22Rv1 (cell line): Measurements from ENCODE around the gene XXYLT1.

Source experiments
- ZFX ChIP-seq: fragments of 450-650 bp; IDR thresholded peaks from 2 replicates; pipeline ENCODE4 v1.6.1; 2017; ENCODE audit warnings: antibody characterized with exemption, borderline replicate concordance
- TF ChIP-seq, protein P1 (sequence below): fragments of 450-650 bp; IDR thresholded peaks from 2 replicates; pipeline ENCODE4 v1.5.1; 2017; ENCODE audit warnings: mild to moderate bottlenecking

DNA sequence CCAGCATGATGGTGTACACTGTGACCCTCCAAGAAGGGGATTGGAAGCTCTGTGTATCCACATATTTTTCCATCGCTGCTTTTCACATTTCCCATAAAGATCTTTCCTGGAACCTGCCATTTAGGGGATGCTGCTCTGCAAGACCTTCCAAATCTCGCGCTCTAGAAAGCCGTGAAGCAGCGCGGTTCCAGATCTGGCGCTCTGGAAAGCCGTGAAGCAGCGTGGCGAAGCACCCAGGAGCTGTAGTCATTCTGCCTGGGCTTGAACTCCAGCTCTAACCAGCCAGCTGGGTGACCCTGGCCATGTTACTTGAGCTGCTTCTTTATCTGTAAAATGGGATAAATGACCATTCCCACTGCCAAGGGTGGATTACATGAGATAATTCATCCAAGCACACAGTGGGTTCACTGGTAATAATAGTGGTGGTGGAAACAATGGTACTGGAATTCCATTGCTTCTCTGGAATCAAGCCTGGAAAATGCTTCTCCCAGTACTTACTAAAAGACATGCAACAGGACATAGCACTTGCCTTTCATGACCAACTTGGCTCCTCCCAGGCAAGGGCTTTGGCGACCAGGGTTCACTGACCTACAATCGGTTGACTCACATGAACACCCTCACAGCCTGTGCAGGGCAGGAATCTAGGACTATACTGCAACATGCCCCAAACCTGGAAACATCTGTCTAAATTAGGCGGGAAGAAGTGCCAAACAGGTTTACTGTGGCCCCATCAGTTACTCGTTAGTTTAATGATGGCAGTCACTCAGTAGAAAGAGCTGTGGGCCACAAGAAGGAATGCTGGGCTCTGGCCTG lies 70.7 kb downstream of the XXYLT1 start:
- TF ChIP-seq, protein P1, sequence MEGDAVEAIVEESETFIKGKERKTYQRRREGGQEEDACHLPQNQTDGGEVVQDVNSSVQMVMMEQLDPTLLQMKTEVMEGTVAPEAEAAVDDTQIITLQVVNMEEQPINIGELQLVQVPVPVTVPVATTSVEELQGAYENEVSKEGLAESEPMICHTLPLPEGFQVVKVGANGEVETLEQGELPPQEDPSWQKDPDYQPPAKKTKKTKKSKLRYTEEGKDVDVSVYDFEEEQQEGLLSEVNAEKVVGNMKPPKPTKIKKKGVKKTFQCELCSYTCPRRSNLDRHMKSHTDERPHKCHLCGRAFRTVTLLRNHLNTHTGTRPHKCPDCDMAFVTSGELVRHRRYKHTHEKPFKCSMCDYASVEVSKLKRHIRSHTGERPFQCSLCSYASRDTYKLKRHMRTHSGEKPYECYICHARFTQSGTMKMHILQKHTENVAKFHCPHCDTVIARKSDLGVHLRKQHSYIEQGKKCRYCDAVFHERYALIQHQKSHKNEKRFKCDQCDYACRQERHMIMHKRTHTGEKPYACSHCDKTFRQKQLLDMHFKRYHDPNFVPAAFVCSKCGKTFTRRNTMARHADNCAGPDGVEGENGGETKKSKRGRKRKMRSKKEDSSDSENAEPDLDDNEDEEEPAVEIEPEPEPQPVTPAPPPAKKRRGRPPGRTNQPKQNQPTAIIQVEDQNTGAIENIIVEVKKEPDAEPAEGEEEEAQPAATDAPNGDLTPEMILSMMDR: no peak
- TF ChIP-seq ZFX: no peak
